Measurements from ENCODE around the gene RBBP7.
A peak's percentile ranks its signal among the peaks of the same experiment; 100 is the strongest.

The RBBP7 gene

GRCh38 chrX:16870095-16870861, at the start of gene RBBP7:
RBBP7 (minus strand) TSS chrX:16870362; CDS start chrX:16870053, 309 bp downstream.
- DNase-seq (ENCODE audit: low read depth), result peak; percentile 86

DNA sequence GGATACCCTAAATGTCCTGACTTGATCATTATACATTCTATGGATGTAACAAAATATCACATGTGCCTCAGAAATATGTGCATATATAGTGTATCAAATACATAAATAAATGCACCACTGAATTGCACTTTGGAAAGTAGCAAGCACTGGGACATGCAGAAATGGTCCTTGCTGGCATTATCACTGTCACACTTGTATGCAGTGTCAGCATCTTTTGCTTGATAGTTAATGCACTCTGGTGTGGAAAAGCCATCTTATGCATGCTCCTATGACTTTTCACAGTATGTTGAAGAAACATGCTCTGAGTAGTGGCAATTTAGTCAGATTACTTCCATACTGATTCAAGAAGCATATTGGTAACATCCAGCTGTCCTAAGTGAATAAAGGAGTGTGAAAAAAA, 48.8 kb upstream of the RBBP7 start:
- DNase-seq (ENCODE audit: low read depth), result no peak

DNA sequence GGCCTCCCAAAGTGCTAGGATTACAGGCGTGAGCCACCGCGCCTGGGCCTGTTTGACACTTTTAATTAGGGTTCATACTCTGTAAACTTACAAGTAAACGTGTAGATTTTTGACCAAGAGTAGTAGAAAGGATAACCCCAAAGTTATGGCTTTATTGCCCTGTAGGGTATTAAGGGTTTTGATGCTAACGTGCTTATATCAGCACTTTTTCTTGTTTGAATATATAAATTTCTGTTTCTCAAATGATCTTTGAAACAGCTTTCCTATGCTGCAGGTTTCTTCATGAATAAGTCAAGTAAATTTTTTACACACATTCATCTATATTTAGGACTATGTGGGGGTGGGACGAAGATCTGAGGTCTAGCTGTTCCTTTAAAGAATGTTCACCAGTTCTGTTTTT, 47.0 kb upstream of the RBBP7 start:
- DNase-seq (ENCODE audit: low read depth), result no peak

- DNase-seq (ENCODE audit: low read depth), result no peak
These were observed 46.4 kb upstream of the RBBP7 start for GRCh38 chrX:16916561-16916960.

DNA sequence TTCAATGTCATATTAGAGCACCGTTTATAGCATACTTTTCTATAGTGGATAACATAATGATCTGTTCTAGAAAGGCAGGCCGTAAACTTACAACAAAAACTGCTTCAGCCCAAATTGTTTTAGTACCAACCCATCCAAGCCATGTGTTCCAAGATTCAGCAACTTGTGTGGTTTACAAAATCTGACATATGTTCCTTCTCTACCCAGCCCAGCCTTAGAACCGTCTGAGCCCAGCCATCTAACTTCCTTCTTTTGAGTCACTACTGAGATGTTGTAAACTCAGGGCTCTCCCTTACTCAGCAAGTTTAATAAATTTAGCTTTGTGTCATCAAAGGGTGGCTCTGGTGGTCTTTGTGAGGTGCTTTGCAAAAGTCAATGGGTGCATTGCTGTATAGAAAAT, 43.9 kb upstream of the RBBP7 start:
- DNase-seq (ENCODE audit: low read depth), result no peak

DNA sequence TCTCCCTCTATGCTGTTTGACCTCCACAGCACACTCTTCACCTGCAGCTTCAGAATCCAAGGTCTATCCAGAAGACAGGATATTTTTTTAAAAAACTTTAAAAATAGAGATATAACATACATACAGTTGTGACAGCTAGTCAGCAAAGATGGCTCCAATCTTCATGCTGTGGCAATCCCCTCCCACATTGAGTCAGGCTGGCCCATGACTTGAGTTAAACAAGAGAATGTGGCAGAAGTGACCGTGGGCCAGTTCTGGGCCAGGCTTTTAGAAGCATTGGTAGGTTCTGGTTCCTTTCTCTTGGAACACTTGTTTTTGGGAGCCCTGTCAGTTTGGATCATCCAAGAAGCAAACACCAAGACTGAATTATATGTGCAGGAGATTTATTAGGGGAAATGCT, 40.2 kb upstream of the RBBP7 start:
- DNase-seq (ENCODE audit: low read depth), result no peak

DNA sequence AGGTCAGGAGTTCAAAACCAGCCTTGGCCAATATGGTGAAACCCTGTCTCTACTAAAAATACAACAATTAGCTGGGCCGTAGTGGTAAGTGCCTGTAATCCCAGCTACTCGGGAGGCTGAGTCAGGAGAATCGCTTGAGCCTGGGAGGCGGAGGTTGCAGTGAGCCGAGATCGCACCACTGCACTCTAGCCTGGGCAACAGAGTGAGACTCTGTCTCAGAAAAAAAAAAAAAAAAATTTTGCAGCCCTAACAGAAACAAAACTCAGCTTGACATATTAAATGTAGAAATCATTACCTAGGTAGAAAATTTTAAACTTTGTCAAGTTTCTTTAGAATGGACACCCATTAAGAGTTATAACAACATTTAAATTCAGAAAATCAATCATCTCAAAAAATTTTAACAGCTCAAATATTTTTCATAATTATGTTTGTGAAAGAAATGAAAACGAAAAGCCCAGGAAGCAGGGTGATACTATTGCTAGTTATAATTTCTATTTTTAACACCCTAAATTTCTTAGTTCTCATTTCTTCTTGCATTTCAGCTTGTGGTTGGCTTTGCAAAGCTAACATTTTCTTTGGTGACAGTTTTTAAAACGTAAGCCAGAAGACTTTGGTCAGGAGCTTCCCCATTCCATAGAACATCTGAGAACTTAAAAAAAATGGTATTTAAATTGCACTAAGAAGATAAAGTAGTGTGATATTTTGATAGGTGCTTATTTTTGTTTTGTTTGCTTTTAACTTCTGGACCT, 33.3 kb upstream of the RBBP7 start:
- no peak for DNase-seq (ENCODE audit: low read depth)

DNA sequence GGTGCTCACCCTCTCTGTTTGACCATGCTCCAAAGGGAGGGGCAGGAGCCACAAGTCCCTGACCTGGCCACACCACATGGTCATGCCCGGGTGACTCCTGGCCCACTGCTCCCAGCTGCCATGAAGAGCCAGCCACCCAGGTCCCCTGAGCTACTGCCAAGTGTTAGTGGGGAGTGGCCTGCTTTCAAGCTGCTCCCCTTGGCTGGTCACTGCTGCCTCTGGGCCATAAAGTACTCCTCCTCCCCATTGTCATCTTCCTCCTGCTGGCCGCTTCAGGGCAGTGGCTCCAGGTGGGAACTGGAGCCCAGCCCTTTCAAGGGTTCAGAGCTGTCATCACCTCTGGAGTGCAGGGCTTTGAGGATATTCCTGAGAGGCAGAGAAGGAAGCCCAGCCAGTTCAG, 27.3 kb upstream of the RBBP7 start:
- DNase-seq (ENCODE audit: low read depth), result no peak

- peak; percentile 68 for DNase-seq (ENCODE audit: low read depth)
These were observed 22.6 kb upstream of the RBBP7 start for GRCh38 chrX:16892504-16893362.

- no peak for DNase-seq (ENCODE audit: low read depth)
These were observed 15.5 kb upstream of the RBBP7 start for GRCh38 chrX:16885628-16886027.

DNA sequence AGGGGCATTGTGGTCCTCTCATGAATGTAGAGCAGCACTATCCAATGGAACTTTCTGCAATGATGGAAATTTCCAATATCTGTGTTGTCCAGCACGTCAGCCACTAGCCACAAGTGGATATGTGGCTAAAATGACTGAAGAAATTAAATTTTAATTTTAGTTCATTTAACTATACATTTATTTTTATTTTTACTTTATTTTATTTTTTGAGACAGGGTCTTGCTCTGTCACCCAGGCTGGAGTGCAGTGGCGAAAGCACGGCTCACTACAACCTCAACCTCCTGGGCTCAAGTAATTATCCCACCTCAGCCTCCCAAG, 13.3 kb upstream of the RBBP7 start:
- no peak for DNase-seq (ENCODE audit: low read depth)

DNA sequence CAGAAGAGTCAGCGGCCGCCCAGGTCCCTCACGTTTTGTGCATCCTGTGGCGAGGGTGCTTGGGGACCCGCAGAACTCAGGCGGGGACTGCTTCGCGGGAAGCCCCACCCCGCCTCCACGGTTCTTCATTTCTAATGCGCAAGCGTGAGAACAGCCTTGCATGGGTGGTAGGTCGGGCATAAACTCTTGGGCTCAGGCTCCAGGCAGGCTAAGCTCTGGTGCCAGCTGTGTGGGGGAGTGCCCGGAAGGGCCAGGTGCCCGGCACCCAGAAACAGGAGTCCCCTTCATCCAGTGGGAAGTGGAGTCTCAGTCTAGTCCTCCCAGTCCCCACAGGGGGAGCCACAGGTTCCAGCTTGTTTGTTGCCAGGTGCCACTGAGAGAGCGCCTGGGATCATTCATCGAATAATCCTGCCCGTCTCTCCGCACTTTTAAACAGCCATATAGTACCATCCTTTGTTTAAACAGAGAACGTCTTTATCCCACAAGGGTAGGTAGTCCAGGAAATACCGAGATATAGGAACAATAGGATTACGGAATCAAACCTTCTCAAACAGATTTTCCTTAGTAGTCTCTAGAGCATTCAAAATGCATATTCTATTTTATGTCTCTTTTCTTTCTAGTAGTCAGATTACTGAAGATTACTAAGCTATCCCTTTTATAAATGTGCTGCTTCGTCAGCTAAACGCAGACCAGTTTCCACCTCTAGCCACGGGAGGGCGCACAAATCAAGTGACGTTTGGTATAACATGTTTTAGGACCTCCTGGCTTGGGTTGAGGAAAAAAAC, 12.7 kb upstream of the RBBP7 start:
- DNase-seq (ENCODE audit: low read depth), result peak; percentile 61

- no peak for DNase-seq (ENCODE audit: low read depth)
These were observed 12.0 kb upstream of the RBBP7 start for GRCh38 chrX:16882169-16882568.

DNA sequence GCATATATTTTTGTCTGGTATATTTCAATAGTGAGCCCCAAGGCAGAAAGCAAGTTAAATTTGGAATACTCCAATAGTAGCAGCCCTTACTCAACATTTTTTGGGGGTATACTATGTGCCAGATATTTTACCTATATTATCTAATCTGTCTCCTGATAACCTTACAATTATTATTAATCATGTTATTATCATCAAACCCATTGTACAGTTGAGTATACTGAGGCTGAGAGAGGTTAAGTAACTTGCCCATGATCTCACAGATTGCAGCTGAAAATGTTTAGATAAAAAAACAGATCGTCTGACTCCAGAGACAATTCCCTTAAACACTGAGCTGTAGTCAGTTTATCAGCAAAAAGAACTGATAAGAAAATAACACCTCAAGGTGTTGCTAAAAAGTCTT, 6.5 kb upstream of the RBBP7 start:
- no peak for DNase-seq (ENCODE audit: low read depth)

DNA sequence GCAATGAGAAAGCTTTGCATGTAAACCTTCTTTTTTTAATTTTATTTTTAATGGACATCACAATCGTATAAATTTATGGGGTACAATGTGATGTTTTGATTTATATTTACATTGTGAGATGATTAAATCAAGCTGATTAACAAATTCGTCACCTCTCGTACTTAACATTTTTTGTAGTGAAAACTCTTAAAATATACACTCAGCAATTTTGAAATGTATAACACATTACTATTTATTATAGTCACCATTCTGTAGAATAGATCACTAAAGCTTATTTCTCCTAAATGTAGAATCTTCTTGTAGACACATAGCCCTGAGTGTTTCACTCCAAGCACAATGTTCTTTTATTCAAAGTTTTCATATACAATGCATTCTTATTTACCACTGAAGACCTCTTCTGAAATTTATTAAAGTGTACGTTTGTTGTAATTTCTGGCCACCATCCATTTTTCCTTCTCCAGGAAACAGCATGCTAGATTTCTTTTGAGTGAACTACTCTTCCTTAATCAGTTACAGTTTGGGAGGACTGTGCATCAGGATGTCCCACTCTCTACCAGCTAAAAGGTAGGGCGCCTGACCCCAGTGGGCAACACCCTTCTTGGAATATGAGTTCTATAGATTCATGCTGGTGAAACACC, 4.4 kb upstream of the RBBP7 start:
- DNase-seq (ENCODE audit: low read depth), result no peak

GRCh38 chrX:16873106-16873505, 2.9 kb upstream of the RBBP7 start:
- DNase-seq (ENCODE audit: low read depth), result no peak

DNA sequence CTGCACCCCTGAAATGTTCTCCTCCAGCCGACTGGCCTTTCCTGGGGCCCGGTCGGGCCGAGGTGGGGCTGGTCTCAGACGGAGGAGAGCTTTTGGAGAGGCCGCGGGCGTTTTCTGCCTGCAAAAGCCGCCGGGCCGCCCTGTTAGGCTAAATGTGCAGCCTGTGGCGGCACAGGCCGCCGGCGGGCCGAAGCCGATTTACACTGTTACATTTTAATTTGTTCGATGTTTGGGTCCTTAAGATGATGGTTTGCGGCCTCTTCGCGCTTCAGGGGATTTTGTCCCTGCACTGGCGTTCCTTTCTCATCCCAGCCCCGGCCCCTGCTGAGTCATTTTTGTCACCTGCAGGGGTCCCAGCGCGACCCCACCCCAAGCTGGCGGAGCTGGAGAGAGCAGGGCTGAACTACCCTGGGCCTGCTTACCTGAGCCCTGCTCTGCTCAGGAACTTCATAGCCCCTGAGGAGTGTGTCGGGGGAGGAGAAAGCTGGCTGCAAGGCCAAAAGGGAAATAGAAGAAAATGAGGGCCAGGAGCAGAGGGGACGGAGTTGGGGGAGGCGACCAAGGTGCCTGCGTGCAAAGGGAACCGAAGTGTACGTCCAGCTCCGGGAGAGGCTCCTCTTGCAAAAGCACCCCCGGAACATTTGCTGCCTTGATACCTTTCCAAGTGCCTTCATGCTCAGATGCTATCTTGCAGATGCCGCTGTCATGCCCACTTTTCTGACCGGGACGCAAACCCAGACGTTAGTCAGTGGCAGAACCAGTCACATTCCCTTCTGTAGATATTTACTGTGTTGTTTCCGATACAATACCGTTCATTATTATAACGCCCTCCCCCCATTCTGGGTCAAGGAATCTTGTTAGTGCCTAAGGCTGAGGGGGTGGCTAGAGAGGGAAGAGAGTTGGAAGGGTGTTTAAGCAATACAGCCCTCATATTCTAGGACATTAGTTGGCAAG, 977 bp upstream of the RBBP7 start:
- DNase-seq (ENCODE audit: low read depth), result no peak

GRCh38 chrX:16869393-16870094, 618 bp downstream of the RBBP7 start:
- DNase-seq (ENCODE audit: low read depth), result no peak

GRCh38 chrX:16868920-16869319, 1.2 kb downstream of the RBBP7 start:
- DNase-seq (ENCODE audit: low read depth), result no peak

- no peak for DNase-seq (ENCODE audit: low read depth)
These were observed 2.2 kb downstream of the RBBP7 start for GRCh38 chrX:16867947-16868346.
